WTC11 (cell line): Measurements from ENCODE around the gene PRR22. TPM values are rescaled to one million over a fixed set of nuclear protein-coding genes. Genes with fewer than 3 reads are reported as not detected.

Source experiments
- ATAC-seq: fragments of 200-7000 bp; cut with Tn5 transposase; 2 replicates; pipeline ENCODE4 v1.10.0; 2021; ENCODE audit warnings: mild to moderate bottlenecking, moderate library complexity
- CTCF ChIA-PET: fragments of 300-600 bp; sonication (Branson Sonifier 250); formaldehyde crosslinking; loops from one replicate; lab custom pipeline; 2021; ENCODE audit warnings: antibody characterized with exemption; lab: Charles Lee
- POLR2A ChIA-PET: fragments of 350-600 bp; sonication (Branson Sonifier 250); formaldehyde crosslinking; loops from one replicate; lab custom pipeline; 2021; ENCODE audit warnings: antibody characterized with exemption; lab: Charles Lee
- DNase-seq: peaks from one replicate; pipeline ENCODE4 v3.0.0; 2021; ENCODE audit warnings: low spot score
- H3K27ac Mint-ChIP-seq: 2 replicates; pipeline ENCODE4 v1.8.0; 2021; ENCODE audit warnings: mixed read lengths
- H3K27me3 Mint-ChIP-seq: 2 replicates; pipeline ENCODE4 v1.8.0; 2021; ENCODE audit warnings: low read depth, mild to moderate bottlenecking, moderate library complexity, mixed read lengths
- H3K36me3 Mint-ChIP-seq: 2 replicates; pipeline ENCODE4 v1.8.0; 2021; ENCODE audit warnings: mixed read lengths
- H3K4me1 Mint-ChIP-seq: 2 replicates; pipeline ENCODE4 v1.8.0; 2022; ENCODE audit warnings: mixed read lengths
- H3K4me3 Mint-ChIP-seq: 2 replicates; pipeline ENCODE4 v1.8.0; 2021; ENCODE audit warnings: mild to moderate bottlenecking, moderate library complexity, mixed read lengths
- H3K9me3 Mint-ChIP-seq: 2 replicates; pipeline ENCODE4 v1.8.0; 2021; ENCODE audit warnings: mixed read lengths
- ARID4B ChIP-seq: sonication (generic); formaldehyde crosslinking; IDR thresholded peaks from 2 replicates; pipeline ENCODE4 v1.8.0; 2023; ENCODE audit warnings: missing genetic modification reagents, mild to moderate bottlenecking, borderline replicate concordance
- ATF1 ChIP-seq: sonication (generic); formaldehyde crosslinking; IDR thresholded peaks from 2 replicates; pipeline ENCODE4 v1.8.1; 2023; ENCODE audit warnings: mild to moderate bottlenecking, moderate library complexity, missing genetic modification reagents
- ATF2 ChIP-seq: sonication (generic); formaldehyde crosslinking; IDR thresholded peaks from 2 replicates; pipeline ENCODE4 v1.8.1; 2022; ENCODE audit warnings: low read depth, missing genetic modification reagents, borderline replicate concordance
- ATF6 ChIP-seq: sonication (generic); formaldehyde crosslinking; IDR thresholded peaks from 2 replicates; pipeline ENCODE4 v1.8.1; 2023; ENCODE audit warnings: mild to moderate bottlenecking, missing genetic modification reagents
- CREB1 ChIP-seq: sonication (generic); formaldehyde crosslinking; IDR thresholded peaks from 2 replicates; pipeline ENCODE4 v1.8.0; 2023; ENCODE audit warnings: mild to moderate bottlenecking, missing genetic modification reagents
- ETV6 ChIP-seq: sonication (generic); formaldehyde crosslinking; IDR thresholded peaks from 2 replicates; pipeline ENCODE4 v1.8.1; 2022; ENCODE audit warnings: mild to moderate bottlenecking, missing genetic modification reagents
- FOXK1 ChIP-seq: sonication (generic); formaldehyde crosslinking; IDR thresholded peaks from 2 replicates; pipeline ENCODE4 v1.8.0; 2022; ENCODE audit warnings: mild to moderate bottlenecking, moderate library complexity, missing genetic modification reagents
- IRF1 ChIP-seq: sonication (generic); formaldehyde crosslinking; IDR thresholded peaks from 2 replicates; pipeline ENCODE4 v1.8.0; 2023; ENCODE audit warnings: missing genetic modification reagents
- KAT7 ChIP-seq: sonication (generic); formaldehyde crosslinking; IDR thresholded peaks from 2 replicates; pipeline ENCODE4 v1.8.1; 2023; ENCODE audit warnings: missing genetic modification reagents, mild to moderate bottlenecking, borderline replicate concordance
- NR3C1 ChIP-seq: sonication (generic); formaldehyde crosslinking; conservative IDR thresholded peaks from 2 replicates; pipeline ENCODE4 v1.8.1; 2023; ENCODE audit warnings: low read depth, mild to moderate bottlenecking, missing genetic modification reagents
- PREB ChIP-seq: sonication (generic); formaldehyde crosslinking; IDR thresholded peaks from 2 replicates; pipeline ENCODE4 v1.8.1; 2022; ENCODE audit warnings: mild to moderate bottlenecking, missing genetic modification reagents, moderate library complexity, borderline replicate concordance
- SMAD4 ChIP-seq: sonication (generic); formaldehyde crosslinking; IDR thresholded peaks from 2 replicates; pipeline ENCODE4 v1.8.0; 2022; ENCODE audit warnings: mild to moderate bottlenecking, missing genetic modification reagents
- ZNF121 ChIP-seq: sonication (generic); formaldehyde crosslinking; IDR thresholded peaks from 2 replicates; pipeline ENCODE4 v1.8.0; 2023; ENCODE audit warnings: missing genetic modification reagents
- ZNF138 ChIP-seq: sonication (generic); formaldehyde crosslinking; conservative IDR thresholded peaks from 2 replicates; pipeline ENCODE4 v1.8.1; 2022; ENCODE audit warnings: mild to moderate bottlenecking, moderate library complexity, missing genetic modification reagents
- ZNF232 ChIP-seq: sonication (generic); formaldehyde crosslinking; IDR thresholded peaks from 2 replicates; pipeline ENCODE4 v1.8.0; 2022; ENCODE audit warnings: mild to moderate bottlenecking, missing genetic modification reagents
- ZNF317 ChIP-seq: sonication (generic); formaldehyde crosslinking; IDR thresholded peaks from 2 replicates; pipeline ENCODE4 v1.8.1; 2023; ENCODE audit warnings: low read depth, mild to moderate bottlenecking, moderate library complexity, missing genetic modification reagents, borderline replicate concordance
- total RNA-seq: library from RNA; stranded (reverse); gene quantifications from 3 replicates; pipeline ENCODE4 v1.2.3, GENCODE V29; 2021
- TF ChIP-seq, protein P1 (sequence below): fragments of 200-600 bp; IDR thresholded peaks from 2 replicates; pipeline ENCODE4 v1.8.0; 2022; ENCODE audit warnings: antibody characterized with exemption
- TF ChIP-seq, protein P2 (sequence below): sonication (generic); formaldehyde crosslinking; IDR thresholded peaks from 2 replicates; pipeline ENCODE4 v1.8.0; 2022; ENCODE audit warnings: mild to moderate bottlenecking, missing genetic modification reagents
- TF ChIP-seq, protein P3 (sequence below): sonication (generic); formaldehyde crosslinking; IDR thresholded peaks from 2 replicates; pipeline ENCODE4 v1.8.1; 2023; ENCODE audit warnings: mild to moderate bottlenecking, missing genetic modification reagents, moderate library complexity

The PRR22 gene
- total RNA-seq, 1 experiment from 2014 or later, result 3.3 TPM

DNA sequence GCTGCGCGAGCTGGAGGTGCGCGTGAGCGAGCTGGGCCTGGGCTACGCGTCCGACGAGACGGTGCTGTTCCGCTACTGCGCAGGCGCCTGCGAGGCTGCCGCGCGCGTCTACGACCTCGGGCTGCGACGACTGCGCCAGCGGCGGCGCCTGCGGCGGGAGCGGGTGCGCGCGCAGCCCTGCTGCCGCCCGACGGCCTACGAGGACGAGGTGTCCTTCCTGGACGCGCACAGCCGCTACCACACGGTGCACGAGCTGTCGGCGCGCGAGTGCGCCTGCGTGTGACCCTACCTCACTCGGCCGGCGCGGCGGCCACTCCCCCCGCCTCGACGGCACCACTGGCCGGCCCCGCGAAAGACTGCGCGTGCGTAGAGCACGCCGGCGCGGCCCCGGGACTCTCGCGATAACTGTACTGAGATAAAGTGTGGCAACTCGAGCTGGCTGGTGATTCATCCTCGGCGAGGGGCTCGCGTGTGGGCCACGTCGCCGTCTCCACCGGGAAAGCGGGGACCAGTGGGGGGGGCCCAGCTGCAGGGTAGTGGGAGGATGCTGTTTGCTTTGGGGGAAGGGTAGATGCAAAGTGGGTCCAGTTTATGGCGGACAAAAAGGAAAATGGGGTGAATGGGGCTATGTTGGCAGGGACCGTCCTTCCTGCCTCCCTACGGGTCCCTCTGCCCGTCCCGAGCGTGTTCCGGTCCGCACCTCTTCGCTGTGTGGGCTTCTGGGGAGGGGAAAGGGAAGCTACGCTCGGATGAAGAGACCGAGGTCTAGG, 43.5 kb upstream of the PRR22 start (continued):
- TF ChIP-seq, protein P1, sequence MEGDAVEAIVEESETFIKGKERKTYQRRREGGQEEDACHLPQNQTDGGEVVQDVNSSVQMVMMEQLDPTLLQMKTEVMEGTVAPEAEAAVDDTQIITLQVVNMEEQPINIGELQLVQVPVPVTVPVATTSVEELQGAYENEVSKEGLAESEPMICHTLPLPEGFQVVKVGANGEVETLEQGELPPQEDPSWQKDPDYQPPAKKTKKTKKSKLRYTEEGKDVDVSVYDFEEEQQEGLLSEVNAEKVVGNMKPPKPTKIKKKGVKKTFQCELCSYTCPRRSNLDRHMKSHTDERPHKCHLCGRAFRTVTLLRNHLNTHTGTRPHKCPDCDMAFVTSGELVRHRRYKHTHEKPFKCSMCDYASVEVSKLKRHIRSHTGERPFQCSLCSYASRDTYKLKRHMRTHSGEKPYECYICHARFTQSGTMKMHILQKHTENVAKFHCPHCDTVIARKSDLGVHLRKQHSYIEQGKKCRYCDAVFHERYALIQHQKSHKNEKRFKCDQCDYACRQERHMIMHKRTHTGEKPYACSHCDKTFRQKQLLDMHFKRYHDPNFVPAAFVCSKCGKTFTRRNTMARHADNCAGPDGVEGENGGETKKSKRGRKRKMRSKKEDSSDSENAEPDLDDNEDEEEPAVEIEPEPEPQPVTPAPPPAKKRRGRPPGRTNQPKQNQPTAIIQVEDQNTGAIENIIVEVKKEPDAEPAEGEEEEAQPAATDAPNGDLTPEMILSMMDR, result no peak
- no peak; the same call in 1 of the 2 replicates for TF ChIP-seq KAT7
- 0 out of 2 replicates have a peak, but pooled peaks have one; percentile 30 for TF ChIP-seq ATF1 (CRISPR knock-in tag)
- TF ChIP-seq, protein P2, sequence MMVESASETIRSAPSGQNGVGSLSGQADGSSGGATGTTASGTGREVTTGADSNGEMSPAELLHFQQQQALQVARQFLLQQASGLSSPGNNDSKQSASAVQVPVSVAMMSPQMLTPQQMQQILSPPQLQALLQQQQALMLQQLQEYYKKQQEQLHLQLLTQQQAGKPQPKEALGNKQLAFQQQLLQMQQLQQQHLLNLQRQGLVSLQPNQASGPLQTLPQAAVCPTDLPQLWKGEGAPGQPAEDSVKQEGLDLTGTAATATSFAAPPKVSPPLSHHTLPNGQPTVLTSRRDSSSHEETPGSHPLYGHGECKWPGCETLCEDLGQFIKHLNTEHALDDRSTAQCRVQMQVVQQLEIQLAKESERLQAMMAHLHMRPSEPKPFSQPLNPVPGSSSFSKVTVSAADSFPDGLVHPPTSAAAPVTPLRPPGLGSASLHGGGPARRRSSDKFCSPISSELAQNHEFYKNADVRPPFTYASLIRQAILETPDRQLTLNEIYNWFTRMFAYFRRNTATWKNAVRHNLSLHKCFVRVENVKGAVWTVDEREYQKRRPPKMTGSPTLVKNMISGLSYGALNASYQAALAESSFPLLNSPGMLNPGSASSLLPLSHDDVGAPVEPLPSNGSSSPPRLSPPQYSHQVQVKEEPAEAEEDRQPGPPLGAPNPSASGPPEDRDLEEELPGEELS, result peak; percentile 69; the same call in 1 of the 2 replicates
- TF ChIP-seq ATF6 (CRISPR knock-in tag), result no peak
- TF ChIP-seq ZNF232 (CRISPR knock-in tag), result peak; percentile 77; the same call in 1 of the 2 replicates
- peak; percentile 97 for TF ChIP-seq ZNF121 (CRISPR knock-in tag)
- TF ChIP-seq ARID4B (CRISPR knock-in tag), result peak; percentile 89; the same call in 1 of the 2 replicates
- TF ChIP-seq SMAD4 (CRISPR knock-in tag), result no peak; the same call in 1 of the 2 replicates

DNA sequence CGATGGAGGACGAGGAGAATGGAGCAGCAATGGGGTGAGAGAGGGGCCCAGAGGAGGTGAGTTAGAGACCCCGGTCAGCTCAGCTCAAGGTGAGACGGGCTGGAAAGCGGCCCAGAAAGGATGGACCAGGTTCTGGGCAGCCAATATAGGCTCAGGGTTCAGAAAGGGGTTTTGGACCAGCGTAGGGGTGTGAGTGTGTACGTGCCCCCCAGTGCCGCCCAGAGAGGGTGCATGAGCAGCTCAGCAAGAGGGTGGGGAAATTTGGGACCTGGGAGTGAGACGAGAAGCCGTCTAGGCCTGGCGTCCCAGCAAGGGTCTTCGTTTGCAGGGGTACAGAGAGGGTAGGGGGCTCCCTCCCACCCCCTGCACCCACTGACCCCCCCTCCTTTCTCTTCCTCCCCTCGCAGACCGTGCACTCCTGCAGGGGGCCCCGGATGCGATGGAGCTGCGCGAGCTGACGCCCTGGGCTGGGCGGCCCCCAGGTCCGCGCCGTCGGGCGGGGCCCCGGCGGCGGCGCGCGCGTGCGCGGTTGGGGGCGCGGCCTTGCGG, 42.9 kb upstream of the PRR22 start:
- ChIA-PET POLR2A (interaction anchor here (0.6 to 3.0 kb wide), 7 partner anchors 12 to 195 kb away, joined by 3 to 22 read pairs (median 4); partner anchors contain the start of genes FUT6, NDUFA11, NRTN and VMAC), CTCF (interaction anchor here (0.6 to 6.9 kb wide), 24 partner anchors 13 to 1770 kb away, joined by 3 to 115 read pairs (median 4); partner anchors contain the start of genes NDUFA11, NRTN and VMAC)
- peak overlapping the region; percentile 93 for H3K27ac Mint-ChIP-seq
- DNase-seq (no peak), ATAC-seq (no peak)
- no peaks in the 10 kb centered on the region for H3K9me3 Mint-ChIP-seq
- H3K36me3 Mint-ChIP-seq, result no peaks in the 10 kb centered on the region
- H3K4me3 Mint-ChIP-seq, result peak overlapping the region; percentile 76
- no peaks in the 10 kb centered on the region; the same call in none of the 2 replicates for H3K27me3 Mint-ChIP-seq
- H3K4me1 Mint-ChIP-seq, result peaks cover 6% of the 10 kb centered on the region
- TF ChIP-seq FOXK1 (CRISPR knock-in tag) (no peak), ZNF317 (CRISPR knock-in tag) (no peak), ETV6 (CRISPR knock-in tag) (no peak), PREB (CRISPR knock-in tag) (no peak), ATF2 (CRISPR knock-in tag) (no peak), CREB1 (CRISPR knock-in tag) (no peak), IRF1 (CRISPR knock-in tag) (no peak), NR3C1 (CRISPR knock-in tag) (no peak), ZNF138 (CRISPR knock-in tag) (no peak)
- TF ChIP-seq, protein P3, sequence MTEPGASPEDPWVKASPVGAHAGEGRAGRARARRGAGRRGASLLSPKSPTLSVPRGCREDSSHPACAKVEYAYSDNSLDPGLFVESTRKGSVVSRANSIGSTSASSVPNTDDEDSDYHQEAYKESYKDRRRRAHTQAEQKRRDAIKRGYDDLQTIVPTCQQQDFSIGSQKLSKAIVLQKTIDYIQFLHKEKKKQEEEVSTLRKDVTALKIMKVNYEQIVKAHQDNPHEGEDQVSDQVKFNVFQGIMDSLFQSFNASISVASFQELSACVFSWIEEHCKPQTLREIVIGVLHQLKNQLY (CRISPR knock-in tag), result no peak
